PC-9 (cell line): ENCODE measurements around the gene CCDC15. TPM values are rescaled to one million over a fixed set of nuclear protein-coding genes. Genes with fewer than 3 reads are reported as not detected.

Source experiments
- BruUV-seq: library from RNA; stranded (reverse); fragments of 400-500 nt; replicated peaks from 2 replicates; lab custom pipeline; 2021; lab: Mats Ljungman, UMichigan
- CTCF ChIA-PET: fragments of 300-600 bp; sonication (Branson Sonifier 250); formaldehyde crosslinking; loops from one replicate; lab custom pipeline; 2022; ENCODE audit warnings: antibody characterized with exemption; lab: Charles Lee
- POLR2A ChIA-PET: fragments of 300-600 bp; sonication (Branson Sonifier 250); formaldehyde crosslinking; loops from one replicate; lab custom pipeline; 2022; ENCODE audit warnings: antibody characterized with exemption; ENCODE audit not compliant: unreplicated experiment; lab: Charles Lee
- DNase-seq, 2 experiments: peaks; one replicate each; pipeline versions ENCODE4 v3.0.0 to v3.0.0-alpha.2; 2015 to 2022; ENCODE audit warnings: mixed read lengths in 1 of 2
- H2AFZ ChIP-seq: fragments of 200-600 bp; sonication (generic); 2 replicates; pipeline ENCODE4 v1.8.1; 2017; ENCODE audit warnings: antibody characterized with exemption
- H3F3A ChIP-seq: fragments of 200-600 bp; sonication (generic); 2 replicates; pipeline ENCODE4 v1.8.1; 2017; ENCODE audit warnings: antibody characterized with exemption, mild to moderate bottlenecking, low read depth; ENCODE audit not compliant: insufficient read depth
- H3K27ac ChIP-seq: fragments of 200-600 bp; sonication (generic); 2 replicates; pipeline ENCODE4 v1.6.1; 2016; ENCODE audit warnings: mixed run types
- H3K27me3 ChIP-seq: fragments of 200-600 bp; sonication (generic); 2 replicates; pipeline ENCODE4 v1.6.1; 2016; ENCODE audit warnings: low read depth, mixed run types; ENCODE audit not compliant: insufficient read depth
- H3K36me3 ChIP-seq: fragments of 200-600 bp; sonication (generic); 2 replicates; pipeline ENCODE4 v1.6.1; 2016; ENCODE audit warnings: low read depth, mixed run types
- H3K4me1 ChIP-seq: fragments of 200-600 bp; sonication (generic); replicated peaks from 2 replicates; pipeline ENCODE4 v1.6.1; 2016; ENCODE audit warnings: mixed run types; ENCODE audit not compliant: insufficient read depth
- H3K4me2 ChIP-seq: fragments of 200-600 bp; sonication (generic); 2 replicates; pipeline ENCODE4 v1.6.1; 2017; ENCODE audit warnings: mixed run types
- H3K4me3 ChIP-seq: fragments of 200-600 bp; sonication (generic); 2 replicates; pipeline ENCODE4 v1.6.1; 2016; ENCODE audit warnings: mixed run types
- H3K79me2 ChIP-seq: fragments of 200-600 bp; sonication (generic); 2 replicates; pipeline ENCODE4 v1.6.1; 2017; ENCODE audit warnings: low read depth, mixed run types
- H3K9me2 ChIP-seq: fragments of 200-600 bp; sonication (generic); 2 replicates; pipeline ENCODE4 v1.8.1; 2017; ENCODE audit warnings: mild to moderate bottlenecking; ENCODE audit not compliant: insufficient read depth
- H3K9me3 ChIP-seq: fragments of 200-600 bp; sonication (generic); 2 replicates; pipeline ENCODE4 v1.8.1; 2016; ENCODE audit warnings: low read depth; ENCODE audit not compliant: insufficient read depth
- H4K20me1 ChIP-seq: fragments of 200-600 bp; sonication (generic); 2 replicates; pipeline ENCODE4 v1.8.1; 2017; ENCODE audit not compliant: insufficient read depth
- CTCF ChIP-seq: fragments of 200-600 bp; sonication (generic); conservative IDR thresholded peaks from 2 replicates; pipeline ENCODE4 v1.6.1; 2017; ENCODE audit warnings: mixed run types, antibody characterized with exemption, mild to moderate bottlenecking, moderate library complexity
- EZH2 ChIP-seq: fragments of 200-600 bp; sonication (generic); IDR thresholded peaks from 2 replicates; pipeline ENCODE4 v1.8.0; 2017; ENCODE audit warnings: antibody characterized with exemption, low read depth
- intact Hi-C: fragments of 100-400 bp; cut with micrococcal nuclease; formaldehyde crosslinking; loops from one replicate; pipeline ENCODE4 v1.10.0; 2022; ENCODE audit not compliant: unreplicated experiment
- total RNA-seq: library from RNA; stranded (reverse); gene quantifications from 2 replicates; pipeline ENCODE4 v1.2.3, GENCODE V29; 2021

The CCDC15 gene
- total RNA-seq, 1 experiment from 2014 or later: 2.7 TPM

DNA sequence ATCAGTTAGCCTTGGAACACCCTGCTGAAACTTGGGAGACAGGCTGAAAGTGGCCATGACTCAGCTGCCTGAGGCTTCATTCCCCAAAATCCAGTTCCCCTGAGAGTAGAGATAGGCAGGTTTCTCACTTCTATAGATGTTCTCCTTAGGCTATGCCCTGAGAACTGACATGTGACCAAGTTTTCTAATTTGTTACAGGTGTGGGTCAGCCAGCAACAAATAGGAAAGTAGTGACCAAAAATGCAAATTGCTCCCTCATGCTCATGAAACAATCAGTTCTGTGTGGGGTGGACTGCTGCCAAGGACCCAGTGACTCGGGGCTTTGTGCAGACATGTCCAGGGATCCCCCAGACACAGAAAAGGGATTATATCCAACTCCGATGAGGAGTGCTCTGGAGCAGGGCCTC, 7.3 kb upstream of the CCDC15 start:
- intact Hi-C loops: no loop called here
- Histone ChIP-seq H3K4me3 (no peak overlapping the region), H3K79me2 (no peaks in the 10 kb centered on the region), H3K4me2 (no peak overlapping the region), H3K27ac (no peak overlapping the region), H3K4me1 (0 out of 2 replicates have a peak, but pooled peaks cover 4% of the 10 kb centered on the region), H3K27me3 (0 out of 2 replicates have a peak, but pooled peaks cover 2% of the 10 kb centered on the region), H3K36me3 (no peaks in the 10 kb centered on the region), H3F3A (no peaks in the 10 kb centered on the region), H3K9me3 (no peaks in the 10 kb centered on the region), H3K9me2 (no peaks in the 10 kb centered on the region), H4K20me1 (no peaks in the 10 kb centered on the region), H2AFZ (no peak overlapping the region)
- ChIA-PET POLR2A (no interaction called here), CTCF (no interaction called here)
- TF ChIP-seq EZH2: no peak
- TF ChIP-seq CTCF: no peak
- no peak for DNase-seq
- no TSS peak for BruUV-seq

DNA sequence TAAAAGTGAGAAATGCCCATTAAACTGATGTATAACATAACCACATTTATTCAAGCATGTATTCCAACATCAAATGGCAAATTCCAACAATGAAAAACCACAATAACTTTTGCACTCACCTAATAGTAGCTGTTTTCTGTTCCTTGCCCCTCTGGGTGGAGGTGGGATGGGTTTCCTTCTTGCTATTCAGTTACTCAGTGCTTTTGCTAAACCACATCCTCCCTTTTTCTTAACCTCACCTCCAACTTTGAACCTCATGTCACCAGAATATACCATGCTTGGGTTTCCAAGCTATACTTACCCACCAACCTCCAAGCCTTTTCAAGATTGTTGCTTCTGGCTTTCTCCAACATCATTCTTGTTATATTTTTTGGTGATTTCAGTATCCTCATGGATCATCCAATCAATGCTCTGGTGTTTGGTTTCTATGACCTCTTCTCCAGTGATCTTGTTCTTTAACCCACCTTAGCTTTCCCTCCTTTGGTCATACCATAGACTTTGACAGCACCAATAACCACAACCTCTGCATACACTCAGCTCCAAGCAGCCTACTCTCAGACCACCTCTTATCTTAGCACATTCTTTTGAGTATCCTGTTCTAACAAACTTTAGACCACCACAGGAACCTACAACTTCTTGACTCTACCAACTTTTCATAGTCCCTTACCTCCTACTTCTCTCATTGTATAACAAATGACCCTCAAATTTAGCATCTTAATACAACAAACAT, 3.2 kb upstream of the CCDC15 start:
- peaks cover 20% of the 10 kb centered on the region for H3K4me1 ChIP-seq
- peaks cover 4% of the 10 kb centered on the region; the same call in 1 of the 2 replicates for H3K9me3 ChIP-seq
- POLR2A ChIA-PET: interaction anchor here (0.6 kb wide), 1 partner anchor 300 kb away, joined by 5 read pairs; no protein-coding TSS in a partner anchor
- H3K79me2 ChIP-seq: no peaks in the 10 kb centered on the region
- H2AFZ ChIP-seq: no peak overlapping the region
- no peak overlapping the region for H3K4me3 ChIP-seq
- no peaks in the 10 kb centered on the region for H3K27me3 ChIP-seq
- H3F3A ChIP-seq: no peaks in the 10 kb centered on the region; the same call in 1 of the 2 replicates
- intact Hi-C loops: loop anchor here (5.0 kb wide), 2 partner anchors 73 to 278 kb away; partner anchors contain the start of genes SIAE and SPA17
- no peak for DNase-seq
- TF ChIP-seq EZH2 (no peak), CTCF (no peak)
- H3K27ac ChIP-seq: no peak overlapping the region
- CTCF ChIA-PET: no interaction called here
- no peaks in the 10 kb centered on the region for H3K9me2 ChIP-seq
- H3K4me2 ChIP-seq: no peak overlapping the region
- H4K20me1 ChIP-seq: no peaks in the 10 kb centered on the region
- H3K36me3 ChIP-seq: no peaks in the 10 kb centered on the region
- no TSS peak for BruUV-seq

- Histone ChIP-seq H3K9me2 (no peaks in the 10 kb centered on the region), H3K79me2 (no peaks in the 10 kb centered on the region), H3K27me3 (no peaks in the 10 kb centered on the region), H3K36me3 (no peaks in the 10 kb centered on the region), H3K4me2 (no peak overlapping the region), H3K4me3 (no peak overlapping the region), H3K9me3 (peaks cover 4% of the 10 kb centered on the region; the same call in 1 of the 2 replicates), H4K20me1 (no peaks in the 10 kb centered on the region), H2AFZ (no peak overlapping the region), H3F3A (no peaks in the 10 kb centered on the region; the same call in 1 of the 2 replicates), H3K27ac (no peak overlapping the region), H3K4me1 (peaks cover 20% of the 10 kb centered on the region)
- intact Hi-C loops: loop anchor here (5.0 kb wide), 2 partner anchors 74 to 279 kb away; partner anchors contain the start of genes SIAE and SPA17
- no TSS peak for BruUV-seq
- TF ChIP-seq CTCF (no peak), EZH2 (no peak)
- ChIA-PET CTCF (no interaction called here), POLR2A (interaction anchor here (0.6 kb wide), 1 partner anchor 301 kb away, joined by 5 read pairs; no protein-coding TSS in a partner anchor)
- no peak for DNase-seq
Measured at GRCh38 chr11:124951341-124951740, 2.7 kb upstream of the CCDC15 start.
